Measurements from ENCODE around the gene MCCC1. TPM values are rescaled to one million over a fixed set of nuclear protein-coding genes. Genes with fewer than 3 reads are reported as not detected.
"Not testable (repeated sequence)": the region's sequence is repeated elsewhere in the genome, so short reads cannot be mapped to it uniquely, and the experiment has no call there.

The MCCC1 gene
- total RNA-seq, 1 donor from 2014 or later, result 57.8 TPM

- ATAC-seq (ENCODE audit: poor library complexity); DNase-seq; intact Hi-C loops (cut with DNase I): not testable (repeated sequence)
These were observed 32.4 kb downstream of the MCCC1 start for GRCh38 chr3:183066891-183067290.

DNA sequence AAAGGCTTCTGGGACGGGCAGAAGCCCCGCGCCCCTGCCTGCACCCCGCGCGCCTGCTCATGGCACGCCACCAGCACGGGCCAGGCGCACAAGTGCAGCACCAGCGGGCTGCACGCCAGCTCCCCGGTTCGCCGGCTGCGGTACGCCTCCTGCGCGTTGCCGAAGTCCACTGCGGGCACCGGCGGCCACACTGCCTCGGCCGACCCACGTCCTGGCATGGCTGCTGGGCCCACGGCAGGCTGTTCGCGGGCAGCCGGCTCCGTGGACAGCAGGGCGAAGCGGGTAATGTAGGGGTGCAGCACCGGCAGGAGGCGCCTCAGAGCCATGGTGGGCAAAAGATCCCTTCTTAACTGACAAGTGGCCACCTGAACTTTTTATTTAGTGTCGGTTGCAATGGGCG is 34.8 kb downstream of the MCCC1 start:
- intact Hi-C loops (cut with DNase I), result no loop called here
- DNase-seq, result peak; percentile 35
- no peak for ATAC-seq (ENCODE audit: poor library complexity)

- intact Hi-C loops (cut with DNase I), result no loop called here
- no peak for DNase-seq
- ATAC-seq (ENCODE audit: poor library complexity), result no peak
These were observed 37.7 kb downstream of the MCCC1 start for GRCh38 chr3:183061391-183062172.

- no peak for ATAC-seq (ENCODE audit: poor library complexity)
- intact Hi-C loops (cut with DNase I), result no loop called here
- DNase-seq, result no peak
These were observed 40.9 kb downstream of the MCCC1 start for GRCh38 chr3:183058351-183058750.

DNA sequence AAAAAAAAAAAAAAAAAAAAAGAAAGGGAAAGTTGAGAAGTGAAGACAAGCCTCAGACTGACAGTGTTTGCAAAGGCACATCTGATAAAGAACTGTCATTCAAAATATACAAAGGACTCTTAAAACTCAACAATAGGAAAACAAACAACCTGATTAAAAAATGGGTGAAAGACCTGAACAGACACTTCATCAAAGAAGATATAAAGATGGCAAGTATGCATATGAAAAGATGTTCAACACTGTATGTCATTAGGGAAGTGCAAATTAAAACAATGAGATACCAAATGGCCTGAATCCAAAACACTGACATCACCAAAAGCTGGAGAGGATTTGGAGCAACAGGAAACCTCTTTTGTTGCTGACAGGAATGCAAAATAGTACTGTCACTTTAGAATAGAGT is 48.6 kb downstream of the MCCC1 start:
- ATAC-seq (ENCODE audit: poor library complexity), result no peak
- intact Hi-C loops (cut with DNase I), result no loop called here
- no peak for DNase-seq

GRCh38 chr3:183046883-183047282 is 52.4 kb downstream of the MCCC1 start:
- no peak for DNase-seq
- intact Hi-C loops (cut with DNase I), result no loop called here
- no peak for ATAC-seq (ENCODE audit: poor library complexity)

- no peak for ATAC-seq (ENCODE audit: poor library complexity)
- intact Hi-C loops (cut with DNase I), result no loop called here
- DNase-seq, result no peak
These were observed 54.6 kb downstream of the MCCC1 start for GRCh38 chr3:183044547-183045229.

DNA sequence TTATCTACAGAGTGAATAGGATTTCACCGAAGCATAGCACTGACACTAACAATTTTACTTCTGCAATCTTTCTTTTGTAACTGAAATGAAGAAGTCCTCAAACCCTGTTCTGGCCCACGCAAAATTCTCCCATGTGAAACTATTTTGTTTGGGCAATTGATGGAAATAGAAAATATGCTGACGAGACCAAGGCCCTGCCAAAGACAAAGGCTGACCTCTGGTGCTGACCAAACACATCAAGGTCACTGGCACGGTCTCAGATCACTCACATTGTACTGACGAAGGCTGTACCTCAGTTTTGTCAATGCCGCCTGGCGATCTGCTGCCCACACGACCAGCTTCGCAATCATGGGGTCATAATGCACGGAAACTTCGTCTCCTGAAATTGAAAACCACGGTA is 60.5 kb downstream of the MCCC1 start:
- DNase-seq (no peak), ATAC-seq (ENCODE audit: poor library complexity) (peak; percentile 60)
- intact Hi-C loops (cut with DNase I), result no loop called here

GRCh38 chr3:183038221-183038620 is 61.1 kb downstream of the MCCC1 start:
- intact Hi-C loops (cut with DNase I), result no loop called here
- DNase-seq (no peak), ATAC-seq (ENCODE audit: poor library complexity) (no peak)

DNA sequence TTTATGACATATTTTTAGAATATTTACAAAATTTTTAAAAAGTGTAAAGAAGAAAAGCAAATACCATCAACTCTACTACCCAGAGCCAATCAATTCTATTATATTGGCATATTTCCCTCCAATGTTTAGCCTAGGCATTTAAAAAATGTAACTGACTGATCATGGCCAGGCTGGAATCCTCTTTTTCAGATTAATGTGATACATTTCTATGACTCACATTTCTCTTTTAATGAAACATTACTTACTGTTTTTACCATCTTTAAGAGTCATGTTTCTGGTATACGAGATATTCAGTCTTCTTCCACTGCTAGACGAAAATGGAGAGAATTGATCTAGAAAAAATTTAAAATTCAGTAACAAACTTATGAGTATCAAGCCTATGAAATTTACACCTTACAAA is 65.5 kb downstream of the MCCC1 start:
- ATAC-seq (ENCODE audit: poor library complexity) (no peak), DNase-seq (no peak)
- intact Hi-C loops (cut with DNase I), result no loop called here

- ATAC-seq (ENCODE audit: poor library complexity), result no peak
These were observed 66.3 kb downstream of the MCCC1 start for GRCh38 chr3:183032880-183033555.

GRCh38 chr3:183031826-183032225 is 67.5 kb downstream of the MCCC1 start:
- intact Hi-C loops (cut with DNase I), result no loop called here
- DNase-seq, result no peak
- ATAC-seq (ENCODE audit: poor library complexity), result no peak

More at GRCh38 chr3:183032880-183033555, 66.3 kb downstream of the MCCC1 start:
- intact Hi-C loops (cut with DNase I), result no loop called here
- no peak for DNase-seq

DNA sequence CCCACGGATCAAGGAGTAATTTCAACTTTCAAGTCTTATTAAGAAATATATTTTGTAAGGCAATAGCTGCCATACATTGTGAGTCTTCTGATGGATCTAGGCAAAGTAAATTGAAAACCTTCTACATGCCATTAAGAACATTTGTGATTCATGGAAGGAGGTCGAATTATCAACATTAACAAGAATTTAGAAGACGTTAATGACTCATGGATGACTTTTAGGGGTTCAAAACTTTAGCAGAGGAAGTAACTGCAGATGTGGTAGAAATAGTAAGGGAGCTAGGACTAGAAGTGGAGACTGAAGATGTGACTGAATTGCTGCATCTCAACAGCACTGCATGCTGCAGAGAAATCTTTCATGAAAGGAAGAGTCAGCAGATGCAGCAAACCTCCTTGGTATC is 70.9 kb downstream of the MCCC1 start:
- no peak for ATAC-seq (ENCODE audit: poor library complexity)
- intact Hi-C loops (cut with DNase I), result no loop called here
- DNase-seq, result no peak

DNA sequence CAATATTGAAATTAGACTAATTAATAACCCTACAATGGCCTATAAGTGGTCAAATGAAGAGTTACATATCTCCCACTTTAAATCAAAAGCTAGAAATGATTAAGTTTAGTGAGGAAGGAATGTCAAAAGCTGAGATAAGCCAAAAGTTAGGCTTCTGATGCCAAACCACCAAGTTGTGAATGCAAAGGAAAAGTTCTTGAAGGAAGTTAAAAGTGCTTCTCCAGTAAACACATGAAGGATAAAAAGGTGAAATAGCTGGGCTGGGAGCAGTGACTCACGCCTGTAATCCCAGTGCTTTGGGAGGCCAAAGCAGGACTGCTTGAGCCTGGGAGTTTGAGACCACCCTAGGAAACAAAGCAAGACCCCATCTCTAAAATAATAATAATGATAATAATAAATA is 72.0 kb downstream of the MCCC1 start:
- intact Hi-C loops (cut with DNase I), result no loop called here
- DNase-seq (no peak), ATAC-seq (ENCODE audit: poor library complexity) (no peak)

GRCh38 chr3:183022936-183023516 is 76.3 kb downstream of the MCCC1 start:
- DNase-seq (no peak), ATAC-seq (ENCODE audit: poor library complexity) (no peak)
- intact Hi-C loops (cut with DNase I), result no loop called here

DNA sequence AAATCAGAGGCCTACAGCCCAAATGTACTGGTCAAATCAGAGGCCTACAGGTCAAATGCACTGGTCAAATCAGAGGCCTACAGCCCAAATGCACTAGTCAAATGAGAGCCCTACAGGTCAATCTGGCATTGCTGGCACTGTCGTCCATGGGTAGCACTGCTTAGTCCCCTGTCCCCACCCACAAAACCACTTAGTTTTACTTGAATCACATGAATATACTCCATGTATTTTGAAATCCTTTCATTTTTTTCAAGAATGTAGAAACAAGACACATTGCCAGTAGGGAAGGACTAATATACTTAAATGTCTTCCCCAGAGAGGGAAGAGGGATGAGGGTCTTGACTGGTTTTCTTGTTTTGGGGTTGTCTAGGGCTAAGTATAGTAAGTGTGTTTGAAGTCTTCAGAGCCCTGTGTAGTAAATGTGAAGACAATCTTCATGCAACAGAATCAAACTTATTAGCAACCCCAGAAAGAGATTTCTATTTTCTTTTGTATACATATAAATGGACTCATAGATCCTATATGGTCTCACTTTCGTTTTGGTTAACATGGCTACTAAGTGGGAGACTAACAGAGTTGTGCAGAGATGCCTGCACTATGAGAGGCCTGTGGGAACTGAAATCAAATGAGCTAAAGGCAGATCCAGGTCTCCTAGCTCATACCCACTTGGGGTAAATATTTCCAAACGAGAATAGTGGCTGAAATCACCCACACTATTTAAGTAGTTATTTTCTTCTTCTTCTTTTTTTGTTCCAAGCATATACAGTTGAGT is 80.7 kb downstream of the MCCC1 start:
- ATAC-seq (ENCODE audit: poor library complexity) (no peak), DNase-seq (no peak)
- intact Hi-C loops (cut with DNase I), result no loop called here

DNA sequence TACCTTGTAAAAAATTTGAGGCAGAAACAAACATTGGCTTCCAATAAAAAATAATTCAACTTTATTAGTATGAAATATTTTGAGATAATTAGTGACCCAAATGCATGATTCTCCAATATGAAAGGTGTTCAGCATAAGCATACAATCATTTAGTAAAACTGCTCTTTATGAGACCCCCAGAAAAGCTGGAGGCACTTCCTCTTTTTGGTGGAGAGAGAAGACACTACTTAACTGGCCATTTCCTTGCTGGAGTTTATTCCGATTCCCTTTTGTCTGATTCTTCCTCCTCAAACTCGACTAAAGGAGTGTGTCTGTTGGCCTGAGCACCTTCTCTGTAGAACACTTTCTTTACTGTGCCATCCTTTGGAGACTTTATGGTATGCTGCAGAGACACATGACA is 84.1 kb downstream of the MCCC1 start:
- ATAC-seq (ENCODE audit: poor library complexity) (no peak), DNase-seq (no peak)
- intact Hi-C loops (cut with DNase I), result no loop called here

- DNase-seq, result no peak
- no peak for ATAC-seq (ENCODE audit: poor library complexity)
- intact Hi-C loops (cut with DNase I), result no loop called here
These were observed 85.4 kb downstream of the MCCC1 start for GRCh38 chr3:183013856-183014255.

DNA sequence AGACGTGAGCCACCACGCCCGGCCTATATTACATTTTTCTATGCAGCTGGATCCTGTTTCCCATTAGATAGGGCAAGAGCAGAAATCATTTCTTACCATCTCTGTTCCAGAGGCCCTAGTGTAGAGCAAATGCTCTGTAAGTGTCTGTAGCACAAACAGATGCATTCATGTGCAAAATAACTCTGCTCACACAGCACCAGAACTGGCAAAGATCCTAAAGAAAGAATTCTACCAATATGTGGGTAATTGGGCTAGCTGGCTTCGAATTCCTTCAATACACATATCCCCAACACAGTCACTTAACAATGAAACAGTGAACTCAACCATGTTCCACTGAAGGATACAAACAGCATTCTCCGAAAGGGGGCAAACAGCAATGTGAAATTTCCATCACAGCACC is 86.2 kb downstream of the MCCC1 start:
- ATAC-seq (ENCODE audit: poor library complexity), result no peak
- no peak for DNase-seq
- intact Hi-C loops (cut with DNase I), result no loop called here
